LNCAP (cell line): ENCODE results near the gene MCM3.

Source experiments
- CTCF ChIP-seq: fragments of 450-650 bp; IDR thresholded peaks from 2 replicates; pipeline ENCODE4 v1.5.1; 2017; ENCODE audit warnings: mild to moderate bottlenecking

The MCM3 gene

GRCh38 chr6:52261229-52261628 is 23.3 kb downstream of the MCM3 start:
- TF ChIP-seq CTCF: no peak

- TF ChIP-seq CTCF: no peak
Observed at GRCh38 chr6:52260634-52261033, 23.9 kb downstream of the MCM3 start.

GRCh38 chr6:52255434-52255833 is 29.1 kb downstream of the MCM3 start:
- TF ChIP-seq CTCF: no peak

- no peak for TF ChIP-seq CTCF
Observed at GRCh38 chr6:52254731-52255378, 29.7 kb downstream of the MCM3 start.

- TF ChIP-seq CTCF: no peak
Observed at GRCh38 chr6:52253494-52253893, 31.0 kb downstream of the MCM3 start.

- no peak for TF ChIP-seq CTCF
Observed at GRCh38 chr6:52251113-52251512, 33.4 kb downstream of the MCM3 start.

GRCh38 chr6:52249078-52249477 is 35.5 kb downstream of the MCM3 start:
- TF ChIP-seq CTCF: no peak

- no peak for TF ChIP-seq CTCF
Observed at GRCh38 chr6:52245425-52245824, 39.1 kb downstream of the MCM3 start.
